Tibial nerve (tissue), 4 donors: Measurements from ENCODE around the gene ARHGEF37. TPM values are rescaled to one million over a fixed set of nuclear protein-coding genes. Genes with fewer than 3 reads are reported as not detected.

Experiments used
- DNase-seq, 2 donors: peaks; one replicate each; pipeline ENCODE4 v3.0.0-alpha.2; 2019; ENCODE audit warnings: low spot score in 2 of 2
- H3K27ac ChIP-seq, 4 donors: fragments of 200-600 bp; sonication (generic) in 3 of 4; one replicate each; pipeline ENCODE4 v1.5.1; 2017 to 2019; ENCODE audit warnings: mild to moderate bottlenecking in 1 of 4
- H3K27me3 ChIP-seq, 2 donors: fragments of 200-600 bp; sonication (generic) in 1 of 2; one replicate each; pipeline versions ENCODE4 v1.5.1 to v1.6.0; 2017 to 2019
- H3K36me3 ChIP-seq, 3 donors: fragments of 200-600 bp; sonication (generic); one replicate each; pipeline ENCODE4 v1.5.1; 2018 to 2019
- H3K4me1 ChIP-seq, 4 donors: fragments of 200-600 bp; sonication (generic) in 3 of 4; one replicate each; pipeline ENCODE4 v1.5.1; 2017 to 2019
- H3K4me3 ChIP-seq, 4 donors: fragments of 200-600 bp; sonication (generic) in 3 of 4; one replicate each; pipeline ENCODE4 v1.5.1; 2017 to 2019; ENCODE audit warnings: mild to moderate bottlenecking in 1 of 4, moderate library complexity in 1 of 4
- H3K9me3 ChIP-seq, 4 donors: fragments of 200-600 bp; sonication (generic) in 3 of 4; one replicate each; pipeline ENCODE4 v1.5.1; 2017 to 2019
- CTCF ChIP-seq, 5 experiments: fragments of 200-600 bp in 3 of 5; fragments of 450-650 bp in 2 of 5; sonication (generic) in 3 of 5; IDR thresholded peaks; one replicate each; pipeline ENCODE4 v1.5.1; 2016 to 2019; ENCODE audit warnings: antibody characterized with exemption in 5 of 5, mild to moderate bottlenecking in 3 of 5, moderate library complexity in 2 of 5
- EP300 ChIP-seq, 2 donors: sonication (generic); formaldehyde crosslinking; IDR thresholded peaks; one replicate each; pipeline ENCODE4 v1.6.1; 2017; ENCODE audit warnings: antibody characterized with exemption in 2 of 2, mild to moderate bottlenecking in 1 of 2
- POLR2A ChIP-seq, 2 donors: fragments of 450-650 bp; IDR thresholded peaks; one replicate each; pipeline ENCODE4 v1.6.1; 2017; ENCODE audit warnings: antibody characterized with exemption in 2 of 2, mild to moderate bottlenecking in 2 of 2, moderate library complexity in 2 of 2
- WGBS, 2 donors: methylation state at CpG; one replicate each; pipeline ENCODE4 v1.1.5; 2018; 5-methylcytosine and 5-hydroxymethylcytosine counted together
- total RNA-seq, 4 donors: library from RNA; depleted of rRNA; stranded (reverse); fragments of >200 nt; gene quantifications; one replicate each; pipeline ENCODE4 v1.1.0, GENCODE V29; 2016

Gene ARHGEF37
- total RNA-seq, 4 donors from 2014 or later, result 28.8 to 73.7 (median 62.7) TPM

DNA sequence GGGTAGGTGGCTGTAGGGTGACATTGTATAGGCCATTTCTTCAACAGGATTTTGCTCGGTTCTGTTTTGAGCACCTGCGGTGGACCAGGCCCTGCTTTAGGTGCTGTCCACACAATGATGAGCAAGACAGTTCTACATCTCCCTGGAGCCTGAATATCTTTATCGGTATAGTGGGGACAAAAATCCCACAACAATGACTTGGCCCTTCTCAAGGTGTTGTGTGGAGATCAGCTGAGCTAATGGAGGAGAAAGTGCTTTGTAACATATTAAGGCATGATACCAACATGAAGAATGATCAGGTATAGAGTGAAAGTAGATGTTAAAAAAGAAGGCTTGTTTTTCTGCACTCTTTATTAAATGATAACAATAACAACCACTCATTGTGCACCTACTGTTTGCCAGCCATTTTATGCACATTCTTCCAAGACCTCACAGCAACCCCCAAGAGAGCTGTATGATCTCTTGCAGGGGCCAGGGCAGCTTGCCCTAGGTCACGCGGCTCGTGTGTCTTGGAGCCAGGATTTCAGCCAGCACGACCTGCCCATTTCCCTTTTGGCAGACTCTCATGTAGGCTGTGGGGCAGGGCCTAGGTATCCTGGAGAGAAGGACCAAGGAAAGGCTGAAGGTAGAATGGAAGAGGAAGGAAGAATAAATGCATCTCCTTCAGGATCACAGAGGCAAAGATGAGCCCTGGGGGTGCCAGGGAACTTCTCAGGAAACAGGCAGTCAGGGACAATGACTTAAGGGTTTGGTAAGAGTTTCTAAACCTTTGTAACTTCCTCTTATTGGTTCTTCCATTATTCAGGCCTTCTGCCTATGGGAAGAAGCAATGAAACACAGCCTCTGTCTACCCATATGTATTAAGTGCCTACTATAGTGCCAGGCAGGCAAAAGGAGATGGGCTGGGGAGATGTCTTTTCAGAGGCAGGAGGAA lies 98.8 kb downstream of the ARHGEF37 start:
- Histone ChIP-seq H3K27ac (no peak overlapping the region), H3K36me3 (no peaks in the 10 kb centered on the region), H3K9me3 (no peaks in the 10 kb centered on the region), H3K4me3 (no peak overlapping the region), H3K4me1 (peaks cover 0 to 7% (median 0%) of the 10 kb centered on the region in 4 donors), H3K27me3 (no peaks in the 10 kb centered on the region)
- no peak for DNase-seq
- 59 to 66% methylated on average over 7 of the region's 7 CpGs for WGBS, 2 donors
- TF ChIP-seq CTCF (IDR thresholded peaks at IDR 0.05), result no peak
- no peak for TF ChIP-seq POLR2A (IDR thresholded peaks at IDR 0.05)
- no peak for TF ChIP-seq EP300 (IDR thresholded peaks at IDR 0.05)

DNA sequence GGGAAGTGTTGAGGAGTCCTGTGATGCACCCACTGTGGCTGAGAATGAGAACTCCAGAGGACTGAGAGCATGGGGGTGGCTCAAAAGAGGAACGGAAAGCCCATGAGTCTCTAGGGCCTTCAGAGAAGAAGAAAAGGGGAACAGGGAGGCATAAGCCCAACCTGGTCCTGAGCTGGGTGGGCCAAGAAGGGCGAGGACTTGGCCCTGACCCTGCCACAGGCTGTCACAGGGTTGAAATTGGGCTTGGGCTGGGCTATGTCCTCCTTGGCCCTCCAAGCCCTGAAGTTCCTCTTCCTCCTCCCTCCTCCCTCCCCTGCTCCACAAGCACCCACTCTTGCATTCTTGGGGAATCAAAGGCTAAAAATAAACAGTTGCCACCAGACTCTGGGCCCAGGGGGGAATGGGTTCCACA lies 99.5 kb downstream of the ARHGEF37 start:
- Histone ChIP-seq H3K27me3 (no peaks in the 10 kb centered on the region), H3K4me1 (peaks cover 0 to 7% (median 0%) of the 10 kb centered on the region in 4 donors), H3K9me3 (no peaks in the 10 kb centered on the region), H3K27ac (no peak overlapping the region), H3K4me3 (no peak overlapping the region), H3K36me3 (no peaks in the 10 kb centered on the region)
- WGBS, 2 donors, result 72 to 79% methylated on average over 2 of the region's 2 CpGs
- peak in 1 of 2 donors; percentile 34 for DNase-seq
- TF ChIP-seq POLR2A (IDR thresholded peaks at IDR 0.05) (no peak), CTCF (IDR thresholded peaks at IDR 0.05) (no peak), EP300 (IDR thresholded peaks at IDR 0.05) (peak in 1 of 2 donors; percentile 53)

- Histone ChIP-seq H3K27ac (no peak overlapping the region), H3K27me3 (no peaks in the 10 kb centered on the region), H3K4me1 (peaks cover 0 to 7% (median 0%) of the 10 kb centered on the region in 4 donors), H3K36me3 (no peaks in the 10 kb centered on the region), H3K9me3 (no peaks in the 10 kb centered on the region), H3K4me3 (no peak overlapping the region)
- TF ChIP-seq EP300 (IDR thresholded peaks at IDR 0.05) (no peak), CTCF (IDR thresholded peaks at IDR 0.05) (no peak), POLR2A (IDR thresholded peaks at IDR 0.05) (no peak)
- DNase-seq, result no peak
- 85 to 88% methylated on average over 5 of the region's 5 CpGs for WGBS, 2 donors
Observed at GRCh38 chr5:149681252-149681651, 100.0 kb downstream of the ARHGEF37 start.

DNA sequence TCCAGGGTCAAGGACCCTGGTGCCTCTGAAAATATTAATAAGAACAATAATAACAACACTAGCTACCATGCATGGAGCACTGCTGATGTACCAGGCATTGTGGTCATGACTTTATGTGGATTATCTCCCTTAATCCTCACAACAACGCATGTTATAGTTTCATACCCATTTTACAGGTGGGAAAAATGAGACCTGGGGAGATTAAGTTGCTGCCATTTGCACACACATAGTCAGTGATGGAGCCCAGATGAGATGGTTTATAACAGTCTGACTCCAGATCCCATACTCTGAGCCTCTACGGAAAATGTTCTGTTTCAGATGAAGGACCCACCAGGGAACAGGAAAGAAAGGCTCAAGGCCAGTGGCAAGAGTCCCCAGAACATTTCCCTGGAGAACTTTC lies 100.6 kb downstream of the ARHGEF37 start:
- Histone ChIP-seq H3K36me3 (no peaks in the 10 kb centered on the region), H3K27me3 (no peaks in the 10 kb centered on the region), H3K9me3 (no peaks in the 10 kb centered on the region), H3K27ac (no peak overlapping the region), H3K4me1 (peaks cover 0 to 7% (median 0%) of the 10 kb centered on the region in 4 donors), H3K4me3 (no peak overlapping the region)
- no peak for DNase-seq
- TF ChIP-seq EP300 (IDR thresholded peaks at IDR 0.05) (no peak), POLR2A (IDR thresholded peaks at IDR 0.05) (no peak), CTCF (IDR thresholded peaks at IDR 0.05) (no peak)
- WGBS, 2 donors, result 98 to 100% methylated on average over 2 of the region's 2 CpGs

DNA sequence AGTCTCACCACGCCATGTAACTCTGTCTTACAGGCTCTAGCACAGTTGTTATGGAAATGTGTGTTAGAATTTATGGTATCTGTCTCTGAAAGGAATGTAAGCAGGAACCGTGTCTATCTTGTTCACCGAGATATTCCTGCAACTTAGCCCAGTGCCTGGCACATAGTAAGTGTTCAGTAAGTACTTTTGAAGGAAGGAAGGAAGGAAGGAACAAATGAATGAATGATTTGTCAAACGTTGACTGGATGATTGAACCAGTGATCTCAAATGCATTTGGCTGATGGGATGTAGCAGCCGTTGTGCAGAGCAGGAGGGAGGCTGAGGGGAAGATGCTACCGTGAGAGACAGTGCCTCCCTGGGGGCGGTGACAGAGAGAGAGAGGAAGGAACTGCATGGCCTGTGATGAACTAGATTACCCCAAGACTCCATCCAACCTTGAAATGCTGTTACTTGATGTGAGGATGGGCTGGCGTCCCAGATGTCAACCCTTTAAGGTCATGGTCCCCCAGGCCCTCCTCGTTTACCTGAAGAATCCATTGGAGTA lies 101.3 kb downstream of the ARHGEF37 start:
- Histone ChIP-seq H3K27me3 (no peaks in the 10 kb centered on the region), H3K9me3 (no peaks in the 10 kb centered on the region), H3K4me1 (peaks cover 0 to 7% (median 0%) of the 10 kb centered on the region in 4 donors), H3K4me3 (no peak overlapping the region), H3K36me3 (no peaks in the 10 kb centered on the region), H3K27ac (no peak overlapping the region)
- 63 to 70% methylated on average over 9 of the region's 9 CpGs for WGBS, 2 donors
- TF ChIP-seq CTCF (IDR thresholded peaks at IDR 0.05) (no peak), POLR2A (IDR thresholded peaks at IDR 0.05) (no peak), EP300 (IDR thresholded peaks at IDR 0.05) (no peak)
- DNase-seq, result no peak
